GM12801 (cell line): Measurements from ENCODE around the gene TRAPPC14.

Experiments used
- CTCF ChIP-seq: IDR thresholded peaks from one replicate; pipeline ENCODE4 v1.5.1; 2011; ENCODE audit warnings: control low read depth; ENCODE audit not compliant: insufficient read length; ENCODE audit errors: extremely low read depth

The TRAPPC14 gene

GRCh38 chr7:100157334-100158228 is 942 bp downstream of the TRAPPC14 start:
- no peak for TF ChIP-seq CTCF

DNA sequence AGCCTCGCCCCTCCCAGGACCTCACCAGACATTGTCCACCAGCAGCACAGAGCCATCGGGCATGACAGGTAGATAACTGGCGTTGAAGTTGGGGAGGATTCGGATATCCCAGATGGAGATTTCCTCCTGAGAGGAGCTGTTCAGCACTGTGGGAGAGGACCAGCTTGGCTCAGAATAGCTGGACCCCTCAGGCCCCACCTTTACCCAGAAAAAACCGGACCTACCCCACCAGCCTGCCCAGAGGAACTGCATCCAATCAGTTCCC is 1.5 kb downstream of the TRAPPC14 start:
- TF ChIP-seq CTCF = no peak

GRCh38 chr7:100156331-100157068 is 2.0 kb downstream of the TRAPPC14 start:
- TF ChIP-seq CTCF = no peak

GRCh38 chr7:100155553-100156317 is 2.8 kb downstream of the TRAPPC14 start:
- no peak for TF ChIP-seq CTCF

DNA sequence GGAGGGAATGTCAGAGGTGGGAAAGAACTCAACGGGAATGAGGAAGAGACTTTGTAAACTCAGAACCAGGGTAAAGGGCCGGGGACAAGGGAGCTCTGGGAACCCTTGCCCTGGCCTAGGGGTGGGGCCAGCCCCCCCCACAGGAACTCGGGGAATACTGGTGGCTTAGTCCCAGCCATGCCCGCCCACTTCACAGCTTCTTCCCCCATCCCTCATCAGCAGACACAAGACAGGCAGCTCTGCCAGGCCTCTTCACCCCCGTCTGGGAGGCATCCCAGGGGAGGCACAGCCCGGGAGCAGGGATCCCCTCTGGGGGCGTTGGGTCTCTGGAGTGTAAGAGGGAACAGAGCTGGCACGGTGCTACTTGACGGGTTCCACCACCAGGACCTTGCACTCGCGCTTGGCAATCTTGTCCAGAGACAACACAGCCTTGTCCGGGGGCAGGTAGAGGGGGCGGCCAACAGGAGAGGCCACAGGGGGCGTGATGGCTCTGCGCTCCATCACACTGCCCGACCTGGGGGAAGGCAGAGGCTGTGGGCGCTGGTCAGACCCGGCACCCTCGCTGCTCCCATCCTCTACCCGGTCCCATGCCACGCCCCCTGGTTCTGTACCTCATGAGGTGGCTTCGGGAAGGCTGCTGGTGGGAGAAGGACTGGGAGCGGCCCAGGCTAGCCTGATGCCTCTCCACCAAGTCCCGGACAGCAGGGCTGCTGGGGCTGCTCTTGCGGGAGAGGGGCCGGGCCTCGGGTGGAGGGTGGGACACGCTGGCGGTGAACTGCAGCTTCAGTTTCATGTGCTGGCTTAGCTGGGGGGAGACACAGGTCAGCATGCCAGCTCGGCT is 3.7 kb downstream of the TRAPPC14 start:
- no peak for TF ChIP-seq CTCF

- TF ChIP-seq CTCF = no peak
Measured at GRCh38 chr7:100153708-100154535, 4.6 kb downstream of the TRAPPC14 start.
